Measurements from ENCODE around the gene KRTDAP. TPM values are rescaled to one million over a fixed set of nuclear protein-coding genes. Genes with fewer than 3 reads are reported as not detected.

The KRTDAP gene
- total RNA-seq, 1 donor from 2014 or later = not detected

GRCh38 chr19:35457173-35457572 lies 33.1 kb downstream of the KRTDAP start:
- H3K4me3 ChIP-seq = no peak overlapping the region
- intact Hi-C loops (cut with micrococcal nuclease) = no loop called here
- no peak for DNase-seq
- no peaks in the 10 kb centered on the region for H3K36me3 ChIP-seq
- peaks cover 29% of the 10 kb centered on the region for H3K4me1 ChIP-seq
- H3K27me3 ChIP-seq (ENCODE audit: low read depth) = peaks cover under 1% of the 10 kb centered on the region
- H3K27ac ChIP-seq (replicated peaks) = no peak overlapping the region
- no peaks in the 10 kb centered on the region for H3K9me3 ChIP-seq (replicated peaks)
- TF ChIP-seq CTCF (IDR thresholded peaks at IDR 0.05; ENCODE audit: borderline replicate concordance) = no peak

GRCh38 chr19:35455616-35456201 lies 34.6 kb downstream of the KRTDAP start:
- Histone ChIP-seq H3K9me3 (replicated peaks) (no peaks in the 10 kb centered on the region), H3K4me1 (peaks cover 18% of the 10 kb centered on the region), H3K36me3 (no peaks in the 10 kb centered on the region), H3K4me3 (no peak overlapping the region), H3K27me3 (ENCODE audit: low read depth) (peaks cover 15% of the 10 kb centered on the region), H3K27ac (replicated peaks) (no peak overlapping the region)
- no peak for TF ChIP-seq CTCF (IDR thresholded peaks at IDR 0.05; ENCODE audit: borderline replicate concordance)
- intact Hi-C loops (cut with micrococcal nuclease) = no loop called here
- DNase-seq = no peak

- Histone ChIP-seq H3K27me3 (ENCODE audit: low read depth) (peaks cover 26% of the 10 kb centered on the region), H3K9me3 (replicated peaks) (no peaks in the 10 kb centered on the region), H3K36me3 (no peaks in the 10 kb centered on the region), H3K4me1 (peaks cover 15% of the 10 kb centered on the region), H3K4me3 (no peak overlapping the region), H3K27ac (replicated peaks) (no peak overlapping the region)
- no peak for DNase-seq
- TF ChIP-seq CTCF (IDR thresholded peaks at IDR 0.05; ENCODE audit: borderline replicate concordance) = no peak
- intact Hi-C loops (cut with micrococcal nuclease) = no loop called here
Measured at GRCh38 chr19:35454663-35455062, 35.6 kb downstream of the KRTDAP start.

- H3K4me3 ChIP-seq = no peak overlapping the region
- H3K4me1 ChIP-seq = peaks cover 16% of the 10 kb centered on the region
- H3K36me3 ChIP-seq = no peaks in the 10 kb centered on the region
- no peak for DNase-seq
- no peaks in the 10 kb centered on the region for H3K9me3 ChIP-seq (replicated peaks)
- H3K27ac ChIP-seq (replicated peaks) = no peak overlapping the region
- intact Hi-C loops (cut with micrococcal nuclease) = no loop called here
- TF ChIP-seq CTCF (IDR thresholded peaks at IDR 0.05; ENCODE audit: borderline replicate concordance) = no peak
- H3K27me3 ChIP-seq (ENCODE audit: low read depth) = peaks cover 38% of the 10 kb centered on the region
Measured at GRCh38 chr19:35451338-35452096, 38.7 kb downstream of the KRTDAP start.

GRCh38 chr19:35449359-35450043 lies 40.8 kb downstream of the KRTDAP start:
- Histone ChIP-seq H3K27me3 (ENCODE audit: low read depth) (peaks cover 38% of the 10 kb centered on the region), H3K4me3 (no peak overlapping the region), H3K36me3 (no peaks in the 10 kb centered on the region), H3K27ac (replicated peaks) (peak overlapping the region; percentile 50), H3K4me1 (peaks cover 16% of the 10 kb centered on the region), H3K9me3 (replicated peaks) (no peaks in the 10 kb centered on the region)
- DNase-seq = no peak
- no peak for TF ChIP-seq CTCF (IDR thresholded peaks at IDR 0.05; ENCODE audit: borderline replicate concordance)
- intact Hi-C loops (cut with micrococcal nuclease) = no loop called here

Data from left ventricle myocardium inferior (tissue), 1 donor.